GM12878 (cell line): ENCODE data around the gene KHNYN. TPM values are rescaled to one million over a fixed set of nuclear protein-coding genes. Genes with fewer than 3 reads are reported as not detected.
A peak's percentile ranks its signal among the peaks of the same experiment; 100 is the strongest.
"Not testable (repeated sequence)": the region's sequence is repeated elsewhere in the genome, so short reads cannot be mapped to it uniquely, and the experiment has no call there.

Experiments
- ATAC-seq: fragments of 200-7000 bp; cut with Tn5 transposase; 3 replicates; pipeline ENCODE4 v1.9.1; 2020; ENCODE audit warnings: mild to moderate bottlenecking, moderate library complexity
- BruUV-seq: library from RNA; stranded (reverse); fragments of 400-500 nt; replicated peaks from 2 replicates; lab custom pipeline; 2021; lab: Mats Ljungman, UMichigan
- CTCF ChIA-PET: fragments of 300-600 bp; sonication (Branson Sonifier 250); formaldehyde crosslinking; extraction: SDS; loops from one replicate; lab custom pipeline; 2021; ENCODE audit warnings: inconsistent platforms; lab: Yijun Ruan, JAX
- POLR2A ChIA-PET: fragments of 350-600 bp; formaldehyde crosslinking; extraction: SDS; loops from one replicate; lab custom pipeline; 2021; ENCODE audit warnings: inconsistent platforms; lab: Charles Lee
- RAD21 ChIA-PET: fragments of 300-600 bp; sonication (Branson Sonifier 250); formaldehyde crosslinking; loops from one replicate; lab custom pipeline; 2023; ENCODE audit warnings: antibody characterized with exemption; ENCODE audit not compliant: unreplicated experiment; lab: Charles Lee
- SMC1A ChIA-PET: fragments of 300-600 bp; sonication (Branson Sonifier 250); formaldehyde crosslinking; loops from one replicate; lab custom pipeline; 2023; ENCODE audit not compliant: unreplicated experiment, uncharacterized antibody; lab: Charles Lee
- DNase-seq: peaks from one replicate; pipeline ENCODE4 v3.0.0-alpha.2; 2011; ENCODE audit warnings: low read depth, low spot score
- FAIRE-seq: peaks from 3 replicates; lab custom pipeline; 2011; peaks lifted over from hg19 to GRCh38; lab: Jason Lieb, UNC
- H2AFZ ChIP-seq: 2 replicates; pipeline ENCODE4 v1.6.0; 2011; ENCODE audit warnings: low read depth, low read length, control low read depth; ENCODE audit not compliant: control insufficient read depth
- H3K27ac ChIP-seq: 2 replicates; pipeline ENCODE4 v1.5.1; 2011; ENCODE audit warnings: control low read depth; ENCODE audit not compliant: control insufficient read depth, insufficient read depth
- H3K27me3 ChIP-seq, 2 experiments: replicated peaks in 1 of 2; 2 replicates each; pipeline versions ENCODE4 v1.6.0 to v1.6.1; 2011; ENCODE audit warnings: low read length in 1 of 2; ENCODE audit not compliant: control insufficient read depth in 2 of 2, insufficient read depth in 2 of 2
- H3K36me3 ChIP-seq, 2 experiments: 2 replicates each; pipeline ENCODE4 v1.5.1; 2011; ENCODE audit warnings: low read length in 1 of 2; ENCODE audit not compliant: control insufficient read depth in 2 of 2, insufficient read depth in 2 of 2
- H3K4me1 ChIP-seq: 2 replicates; pipeline ENCODE4 v1.6.1; 2011; ENCODE audit warnings: mild to moderate bottlenecking, low read length, moderate library complexity, mixed read lengths; ENCODE audit not compliant: control insufficient read depth, insufficient read depth
- H3K4me2 ChIP-seq: 2 replicates; pipeline ENCODE4 v1.6.0; 2011; ENCODE audit warnings: control low read depth; ENCODE audit not compliant: control insufficient read depth, insufficient read depth
- H3K4me3 ChIP-seq: fragments of 200-600 bp; sonication (generic); 2 replicates; pipeline ENCODE4 v1.5.1; 2016
- H3K79me2 ChIP-seq: 2 replicates; pipeline ENCODE4 v1.6.0; 2011; ENCODE audit warnings: low read length; ENCODE audit not compliant: control insufficient read depth, insufficient read depth
- H3K9ac ChIP-seq: 2 replicates; pipeline ENCODE4 v1.8.0; 2011; ENCODE audit warnings: low read length, control low read depth, mixed read lengths; ENCODE audit not compliant: control insufficient read depth, insufficient read depth
- H3K9me3 ChIP-seq: replicated peaks from 3 replicates; pipeline ENCODE4 v1.5.1; 2011; ENCODE audit warnings: mild to moderate bottlenecking, low read length; ENCODE audit not compliant: control insufficient read depth, insufficient read depth
- H4K20me1 ChIP-seq: 2 replicates; pipeline ENCODE4 v1.6.0; 2011; ENCODE audit not compliant: control insufficient read depth, insufficient read depth
- CEBPZ ChIP-seq: fragments of 150-350 bp; IDR thresholded peaks from 2 replicates; pipeline ENCODE4 v1.6.1; 2016; ENCODE audit warnings: low read depth, low read length
- CTCF ChIP-seq, 3 experiments: IDR thresholded peaks in 2 of 3; conservative IDR thresholded peaks in 1 of 3; 2 replicates each; pipeline ENCODE4 v1.5.1; 2011; ENCODE audit warnings: low read depth in 3 of 3, low read length in 3 of 3, mild to moderate bottlenecking in 3 of 3, control low read depth in 2 of 3, moderate library complexity in 2 of 3, inconsistent platforms in 1 of 3, mixed read lengths in 1 of 3; ENCODE audit not compliant: control insufficient read depth in 2 of 3, insufficient read depth in 1 of 3; ENCODE audit errors: extremely low read depth in 1 of 3
- HCFC1 ChIP-seq: fragments of 150-350 bp; IDR thresholded peaks from 2 replicates; pipeline ENCODE4 v1.6.1; 2014; ENCODE audit warnings: low read length
- HDGF ChIP-seq: fragments of 450-650 bp; IDR thresholded peaks from 2 replicates; pipeline ENCODE4 v1.6.1; 2016; ENCODE audit warnings: antibody characterized with exemption
- IRF3 ChIP-seq: fragments of 450-650 bp; IDR thresholded peaks from 2 replicates; pipeline ENCODE4 v1.6.1; 2014; ENCODE audit warnings: mild to moderate bottlenecking
- NFYB ChIP-seq: IDR thresholded peaks from 2 replicates; pipeline ENCODE4 v1.6.1; 2011; ENCODE audit warnings: low read depth, mild to moderate bottlenecking, low read length, improper control_type of control experiment, moderate library complexity; ENCODE audit not compliant: insufficient read depth
- PBX3 ChIP-seq: IDR thresholded peaks from 2 replicates; pipeline ENCODE4 v1.6.1; 2011; ENCODE audit warnings: mild to moderate bottlenecking, low read depth, low read length, moderate library complexity; ENCODE audit not compliant: insufficient replicate concordance
- POLR2A ChIP-seq: IDR thresholded peaks from 2 replicates; pipeline ENCODE4 v1.6.1; 2011; ENCODE audit warnings: low read depth, mild to moderate bottlenecking, low read length
- RAD21 ChIP-seq: IDR thresholded peaks from 2 replicates; pipeline ENCODE4 v1.6.1; 2011; ENCODE audit warnings: mild to moderate bottlenecking, low read depth, low read length, moderate library complexity; ENCODE audit not compliant: insufficient read depth
- RB1 ChIP-seq: fragments of 450-650 bp; formaldehyde crosslinking; IDR thresholded peaks from 2 replicates; pipeline ENCODE4 v1.6.1; 2017; ENCODE audit warnings: mild to moderate bottlenecking, borderline replicate concordance
- RUNX3 ChIP-seq: IDR thresholded peaks from 2 replicates; pipeline ENCODE4 v1.6.1; 2012; ENCODE audit warnings: low read length, inconsistent platforms
- WGBS: methylation state at CpG from one replicate; pipeline ENCODE4 v1.1.6; 2016; ENCODE audit warnings: low lambda C conversion rate; ENCODE audit not compliant: insufficient replicate concordance, insufficient coverage; ENCODE audit errors: missing lambda C conversion rate; 5-methylcytosine and 5-hydroxymethylcytosine counted together
- in situ Hi-C: fragments of 300-500 bp; cut with MboI; formaldehyde crosslinking; loops from 9 replicates; pipeline ENCODE4 v1.14.3; 2018; ENCODE audit warnings: mixed read lengths
- intact Hi-C: fragments of 100-400 bp; cut with micrococcal nuclease; formaldehyde crosslinking; loops from one replicate; pipeline ENCODE4 v1.14.2; 2022; ENCODE audit not compliant: unreplicated experiment
- polyA plus RNA-seq, 11 experiments: library from polyadenylated mRNA; depleted of rRNA in 4 of 11; unstranded in 6 of 11; stranded (reverse) in 5 of 11; fragments of >200 nt; fragmentation: Nextera tagmentation in 4 of 11; fragmentation: Illumina TruSeq in 1 of 11; extraction: Ambion mirVana in 4 of 11; extraction: Trizol in 1 of 11; gene quantifications; 1 replicate in 1 of 11; 2 replicates in 10 of 11; pipeline versions ENCODE4 v1.2.1 to v1.2.3, GENCODE V29; 2011 to 2016; ENCODE audit warnings: inconsistent platforms in 2 of 11, missing spikeins in 2 of 11, low read depth in 1 of 11
- total RNA-seq, 4 experiments: library from RNA; depleted of rRNA in 3 of 4; stranded (reverse); fragments of >200 nt in 3 of 4; fragmentation: Illumina TruSeq in 1 of 4; extraction: Trizol in 1 of 4; gene quantifications; 2 replicates each; pipeline versions ENCODE4 v1.2.1 to v1.2.3, GENCODE V29; 2013 to 2021

Gene KHNYN
- total and polyA plus RNA-seq, 10 of the 15 experiments (the other 5 are each of a cell fraction or from before 2014, with no cell fraction given): 1.4 to 34.7 (median 21.5) TPM

GRCh38 chr14:24481622-24482324 is 52.0 kb downstream of the KHNYN start (continued):
- TF ChIP-seq CTCF (IDR thresholded peaks at IDR 0.05 in 2 of 3, conservative IDR thresholded peaks at IDR 0.05 in 1 of 3; ENCODE audit: control insufficient read depth in 2 of 3, extremely low read depth in 1 of 3, insufficient read depth in 1 of 3, low read depth in 3 of 3, low read length in 3 of 3): peak; percentile 78 to 97 (median 90)
- TF ChIP-seq HCFC1: no peak
- no peak for TF ChIP-seq IRF3
- TF ChIP-seq POLR2A: peak; percentile 28; the same call in 1 of the 2 replicates
- TF ChIP-seq PBX3: peak; percentile 54
- peak; percentile 51; the same call in 1 of the 2 replicates for TF ChIP-seq HDGF
- peak; percentile 90 for TF ChIP-seq RAD21
- peak; percentile 47; the same call in 1 of the 2 replicates for TF ChIP-seq RB1
- TF ChIP-seq CEBPZ: no peak
- TF ChIP-seq NFYB: 0 out of 2 replicates have a peak, but pooled peaks have one; percentile 11
- TF ChIP-seq RUNX3: peak; percentile 33; the same call in 1 of the 2 replicates

- FAIRE-seq, H3K36me3 ChIP-seq, in situ Hi-C loops, POLR2A ChIA-PET, DNase-seq, H3K4me2 ChIP-seq, H3K27me3 ChIP-seq, H3K9ac ChIP-seq, H3K79me2 ChIP-seq, H3K4me3 ChIP-seq, BruUV-seq, H2AFZ ChIP-seq, ATAC-seq, H3K27ac ChIP-seq, H3K9me3 ChIP-seq, H4K20me1 ChIP-seq: not testable (repeated sequence)
- 0% methylated on average over 2 of the region's 2 CpGs for WGBS
- ChIA-PET RAD21 (interaction anchor here (0.7 kb wide), 1 partner anchor 119 kb away, joined by 3 read pairs; no protein-coding TSS in a partner anchor), SMC1A (interaction anchor here (1.0 to 1.2 kb wide), 2 partner anchors 199 to 208 kb away, joined by 3 read pairs; no protein-coding TSS in a partner anchor), CTCF (interaction anchor here (0.7 to 1.6 kb wide), 5 partner anchors 13 to 250 kb away, joined by 3 to 6 read pairs (median 3); no protein-coding TSS in a partner anchor)
- peaks cover 13% of the 10 kb centered on the region for H3K4me1 ChIP-seq
- intact Hi-C loops: loop anchor here (10.0 kb wide), 1 partner anchor 122 kb away; the partner anchor contains the start of gene GZMH
Measured at GRCh38 chr14:24482699-24483303, 53.0 kb downstream of the KHNYN start.
